HEK293T (cell line): ENCODE results near the gene OR4D9.
"Not testable (repeated sequence)": the region's sequence is repeated elsewhere in the genome, so short reads cannot be mapped to it uniquely, and the experiment has no call there.

ENCODE experiments used
- CTCF ChIA-PET: fragments of 350-600 bp; formaldehyde crosslinking; extraction: SDS; loops from one replicate; lab custom pipeline; 2021; ENCODE audit warnings: antibody characterized with exemption, inconsistent platforms; lab: Yijun Ruan, JAX
- POLR2A ChIA-PET: fragments of 350-600 bp; formaldehyde crosslinking; extraction: SDS; loops from one replicate; lab custom pipeline; 2020; ENCODE audit warnings: antibody characterized with exemption, inconsistent platforms; lab: Yijun Ruan, JAX
- DNase-seq: peaks from one replicate; pipeline ENCODE4 v3.0.0; 2012; ENCODE audit warnings: mixed read lengths; ENCODE audit errors: extremely low spot score
- ARNT ChIP-seq: fragments of 450-650 bp; IDR thresholded peaks from 2 replicates; pipeline ENCODE4 v1.6.1; 2017; ENCODE audit warnings: mild to moderate bottlenecking
- BHLHE40 ChIP-seq: fragments of 450-650 bp; IDR thresholded peaks from 2 replicates; pipeline ENCODE4 v1.6.1; 2016; ENCODE audit warnings: mild to moderate bottlenecking, moderate library complexity, borderline replicate concordance
- CTBP1 ChIP-seq: fragments of 450-650 bp; IDR thresholded peaks from 2 replicates; pipeline ENCODE4 v1.6.1; 2016; ENCODE audit warnings: borderline replicate concordance
- ELF4 ChIP-seq: fragments of 450-650 bp; IDR thresholded peaks from 2 replicates; pipeline ENCODE4 v1.6.1; 2017; ENCODE audit warnings: antibody characterized with exemption
- FOXA1 ChIP-seq: fragments of 450-650 bp; IDR thresholded peaks from 2 replicates; pipeline ENCODE4 v1.6.1; 2016; ENCODE audit warnings: mild to moderate bottlenecking
- FOXK2 ChIP-seq: fragments of 450-650 bp; IDR thresholded peaks from 2 replicates; pipeline ENCODE4 v1.6.1; 2016; ENCODE audit warnings: mild to moderate bottlenecking
- FOXM1 ChIP-seq: fragments of 450-650 bp; IDR thresholded peaks from 2 replicates; pipeline ENCODE4 v1.6.1; 2017; ENCODE audit warnings: mild to moderate bottlenecking, borderline replicate concordance
- HDGF ChIP-seq: fragments of 450-650 bp; IDR thresholded peaks from 2 replicates; pipeline ENCODE4 v1.6.1; 2017; ENCODE audit warnings: antibody characterized with exemption, borderline replicate concordance
- L3MBTL2 ChIP-seq: fragments of 450-650 bp; conservative IDR thresholded peaks from 2 replicates; pipeline ENCODE4 v1.6.1; 2016; ENCODE audit warnings: mild to moderate bottlenecking
- LEF1 ChIP-seq: fragments of 450-650 bp; IDR thresholded peaks from 2 replicates; pipeline ENCODE4 v1.6.1; 2017; ENCODE audit warnings: mild to moderate bottlenecking, borderline replicate concordance
- NFRKB ChIP-seq: fragments of 450-650 bp; IDR thresholded peaks from 2 replicates; pipeline ENCODE4 v1.6.1; 2016; ENCODE audit warnings: mild to moderate bottlenecking, moderate library complexity
- SP1 ChIP-seq: fragments of 450-650 bp; IDR thresholded peaks from 2 replicates; pipeline ENCODE4 v1.6.1; 2017
- SUZ12 ChIP-seq: fragments of 450-650 bp; IDR thresholded peaks from 2 replicates; pipeline ENCODE4 v1.6.1; 2016; ENCODE audit warnings: mild to moderate bottlenecking
- TARDBP ChIP-seq: fragments of 450-650 bp; IDR thresholded peaks from 2 replicates; pipeline ENCODE4 v1.6.1; 2016
- ZNF384 ChIP-seq: fragments of 450-650 bp; IDR thresholded peaks from 2 replicates; pipeline ENCODE4 v1.6.1; 2016
- TF ChIP-seq, protein P1 (sequence below): fragments of 450-650 bp; IDR thresholded peaks from 2 replicates; pipeline ENCODE4 v1.6.1; 2016

The OR4D9 gene

GRCh38 chr11:59501931-59502330 is 9.4 kb upstream of the OR4D9 start:
- POLR2A ChIA-PET, result no interaction called here
- CTCF ChIA-PET, result no interaction called here
- TF ChIP-seq CTBP1 (no peak), L3MBTL2 (no peak), ARNT (no peak), FOXA1 (no peak), ZNF384 (no peak), FOXM1 (no peak), TARDBP (no peak), ELF4 (no peak), HDGF (no peak), SP1 (no peak), FOXK2 (no peak), NFRKB (no peak)
- TF ChIP-seq, protein P1, sequence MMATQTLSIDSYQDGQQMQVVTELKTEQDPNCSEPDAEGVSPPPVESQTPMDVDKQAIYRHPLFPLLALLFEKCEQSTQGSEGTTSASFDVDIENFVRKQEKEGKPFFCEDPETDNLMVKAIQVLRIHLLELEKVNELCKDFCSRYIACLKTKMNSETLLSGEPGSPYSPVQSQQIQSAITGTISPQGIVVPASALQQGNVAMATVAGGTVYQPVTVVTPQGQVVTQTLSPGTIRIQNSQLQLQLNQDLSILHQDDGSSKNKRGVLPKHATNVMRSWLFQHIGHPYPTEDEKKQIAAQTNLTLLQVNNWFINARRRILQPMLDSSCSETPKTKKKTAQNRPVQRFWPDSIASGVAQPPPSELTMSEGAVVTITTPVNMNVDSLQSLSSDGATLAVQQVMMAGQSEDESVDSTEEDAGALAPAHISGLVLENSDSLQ, result no peak
- DNase-seq, result no peak

- CTCF ChIA-PET, result no interaction called here
- DNase-seq, result no peak
- TF ChIP-seq TARDBP (no peak), SUZ12 (no peak), L3MBTL2 (no peak), ELF4 (no peak), NFRKB (no peak)
- TF ChIP-seq, protein P1, result no peak
- POLR2A ChIA-PET, result no interaction called here
These were observed 8.1 kb upstream of the OR4D9 start, which contains the start of gene OR4D11 for GRCh38 chr11:59503276-59503675. OR4D11 (plus strand) TSS chr11:59503576; CDS start chr11:59503576, 0 bp downstream.

DNA sequence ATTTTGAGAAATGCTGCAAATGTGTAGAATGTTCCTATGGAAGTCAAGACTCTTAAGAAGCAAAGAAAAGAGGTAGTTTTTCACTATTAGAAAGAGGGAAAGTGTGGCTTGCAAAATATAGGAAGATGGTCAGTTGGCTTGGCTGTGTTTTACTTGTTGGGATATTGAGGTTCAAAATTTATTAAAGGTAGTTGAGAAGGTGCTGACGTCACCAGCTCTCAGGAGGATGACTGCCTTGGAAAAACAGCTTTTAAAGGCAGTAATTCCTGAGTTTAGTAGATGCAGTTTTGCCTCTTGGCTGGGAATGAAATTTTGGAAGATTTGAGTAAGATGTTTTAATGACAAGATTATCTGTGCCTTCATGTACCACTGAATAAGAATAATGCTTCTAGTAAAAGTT is 336 bp downstream of the OR4D9 start:
- DNase-seq, result no peak
- TF ChIP-seq L3MBTL2 (no peak), ELF4 (no peak), SP1 (no peak), FOXM1 (no peak), SUZ12 (no peak), NFRKB (no peak), LEF1 (no peak), ZNF384 (no peak), FOXA1 (no peak), HDGF (no peak)
- TF ChIP-seq, protein P1, result no peak
- CTCF ChIA-PET, result no interaction called here
- POLR2A ChIA-PET, result no interaction called here

DNA sequence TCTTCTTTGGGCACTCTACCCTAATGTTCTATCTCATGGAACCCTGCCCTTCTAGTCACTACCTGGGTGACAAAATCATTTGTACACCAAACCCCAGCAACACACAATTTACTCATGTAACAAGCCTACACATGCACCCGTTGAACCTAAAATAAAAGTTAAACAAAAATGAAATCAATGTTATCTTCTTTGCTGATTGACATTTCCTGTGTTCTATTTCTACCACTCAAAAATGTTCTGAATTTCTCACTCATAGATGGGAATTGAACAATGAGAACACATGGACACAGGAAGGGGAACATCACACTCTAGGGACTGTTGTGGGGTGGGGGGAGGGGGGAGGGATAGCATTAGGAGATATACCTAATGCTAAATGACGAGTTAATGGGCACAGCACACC is 8.8 kb downstream of the OR4D9 start:
- CTCF ChIA-PET, DNase-seq: not testable (repeated sequence)

DNA sequence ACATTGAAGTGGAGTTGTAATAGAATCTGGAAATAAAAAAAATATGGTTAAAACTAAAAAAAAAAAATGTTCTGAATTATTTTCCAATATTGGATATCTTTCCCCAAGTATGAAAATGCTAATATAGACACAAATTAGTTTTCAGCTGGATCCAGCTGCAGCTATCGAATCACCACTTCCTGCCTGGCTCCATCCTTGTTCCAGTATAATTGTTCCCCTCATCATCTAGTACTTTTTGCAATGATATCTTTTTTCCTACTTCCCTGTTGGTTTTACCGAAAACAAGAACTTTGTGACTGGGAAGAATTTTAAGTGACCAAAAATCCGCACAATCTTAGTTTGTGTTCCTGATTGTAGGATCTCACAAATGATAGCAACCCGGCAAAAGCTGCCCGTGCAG is 9.4 kb downstream of the OR4D9 start:
- POLR2A ChIA-PET, result no interaction called here
- TF ChIP-seq ELF4, result no peak
- CTCF ChIA-PET, result no interaction called here
- DNase-seq, result no peak

More for the DNA sequence above, 8.8 kb downstream of the OR4D9 start:
- POLR2A ChIA-PET, result not testable (repeated sequence)

DNA sequence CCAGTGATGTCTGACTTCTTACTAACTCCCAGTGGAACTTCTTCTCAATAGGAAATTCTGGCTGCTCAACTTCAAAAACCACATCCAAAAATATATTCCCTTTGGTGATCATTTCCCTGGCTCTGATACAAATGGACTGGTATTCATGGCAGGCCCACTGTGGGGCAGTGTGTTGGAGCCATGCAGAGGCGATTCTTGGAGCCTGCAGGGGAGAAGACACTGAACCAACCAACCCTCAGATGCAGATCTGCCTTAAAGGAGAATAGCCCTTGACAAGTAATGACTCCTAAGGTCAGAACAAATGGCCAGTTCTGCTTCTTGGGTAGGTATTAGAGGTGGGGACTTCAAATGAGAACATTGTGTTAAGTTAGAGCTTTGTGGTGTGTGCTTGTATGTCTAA is 12.2 kb downstream of the OR4D9 start:
- ChIA-PET CTCF (no interaction called here), POLR2A (no interaction called here)
- TF ChIP-seq L3MBTL2 (no peak), ZNF384 (no peak), TARDBP (no peak), CTBP1 (no peak), FOXA1 (no peak), ARNT (no peak), FOXK2 (no peak), NFRKB (no peak), LEF1 (no peak), ELF4 (no peak), BHLHE40 (no peak), SP1 (no peak), HDGF (no peak), SUZ12 (no peak), FOXM1 (no peak)
- TF ChIP-seq, protein P1, result no peak
- DNase-seq, result peak; percentile 24

- CTCF ChIA-PET, result no interaction called here
- TF ChIP-seq L3MBTL2 (no peak), ELF4 (no peak), CTBP1 (no peak), FOXM1 (no peak), ZNF384 (no peak), TARDBP (no peak), FOXK2 (no peak), SP1 (no peak)
- TF ChIP-seq, protein P1, result no peak
- POLR2A ChIA-PET, result no interaction called here
- no peak for DNase-seq
These were observed 17.4 kb downstream of the OR4D9 start for GRCh38 chr11:59528711-59529110.
